ES-I3 (cell line): ENCODE data around the gene EPHB6.
A peak's percentile ranks its signal among the peaks of the same experiment; 100 is the strongest.

Experiments used
- H3K36me3 ChIP-seq: 2 replicates; pipeline ENCODE4 v1.6.1; 2013; ENCODE audit warnings: mild to moderate bottlenecking, low read length, control low read depth, moderate library complexity; ENCODE audit not compliant: insufficient read depth
- H3K4me1 ChIP-seq: 2 replicates; pipeline ENCODE4 v1.6.1; 2013; ENCODE audit warnings: mild to moderate bottlenecking, control low read depth, low read length; ENCODE audit not compliant: insufficient read depth
- H3K9ac ChIP-seq: 2 replicates; pipeline ENCODE4 v1.6.1; 2013; ENCODE audit warnings: low read depth, mild to moderate bottlenecking, low read length, moderate library complexity
- H3K9me3 ChIP-seq: 2 replicates; pipeline ENCODE4 v1.6.1; 2013; ENCODE audit warnings: mild to moderate bottlenecking, low read length, moderate library complexity; ENCODE audit not compliant: control insufficient read depth, insufficient read depth

EPHB6 gene

GRCh38 chr7:142851919-142852318 is 3.0 kb upstream of the EPHB6 start:
- H3K4me1 ChIP-seq: no peaks in the 10 kb centered on the region
- H3K36me3 ChIP-seq: no peaks in the 10 kb centered on the region
- H3K9ac ChIP-seq: no peak overlapping the region
- H3K9me3 ChIP-seq: no peaks in the 10 kb centered on the region

GRCh38 chr7:142853739-142854371 is 1.0 kb upstream of the EPHB6 start:
- Histone ChIP-seq H3K9ac (peak overlapping the region; percentile 60), H3K9me3 (no peaks in the 10 kb centered on the region), H3K36me3 (no peaks in the 10 kb centered on the region), H3K4me1 (no peaks in the 10 kb centered on the region)

GRCh38 chr7:142855114-142855743 is 353 bp downstream of the EPHB6 start:
- peak overlapping the region; percentile 60; the same call in 1 of the 2 replicates for H3K9ac ChIP-seq

GRCh38 chr7:142855756-142856564 is 1.1 kb downstream of the EPHB6 start:
- Histone ChIP-seq H3K4me1 (no peaks in the 10 kb centered on the region), H3K9me3 (no peaks in the 10 kb centered on the region), H3K9ac (peak overlapping the region; percentile 60; the same call in 1 of the 2 replicates), H3K36me3 (no peaks in the 10 kb centered on the region)

More at GRCh38 chr7:142855114-142855743, 353 bp downstream of the EPHB6 start:
- no peaks in the 10 kb centered on the region for H3K4me1 ChIP-seq
- no peaks in the 10 kb centered on the region for H3K9me3 ChIP-seq
- H3K36me3 ChIP-seq: no peaks in the 10 kb centered on the region

GRCh38 chr7:142856565-142857245 is 1.8 kb downstream of the EPHB6 start:
- Histone ChIP-seq H3K9ac (no peak overlapping the region), H3K36me3 (no peaks in the 10 kb centered on the region), H3K9me3 (no peaks in the 10 kb centered on the region), H3K4me1 (0 out of 2 replicates have a peak, but pooled peaks cover 2% of the 10 kb centered on the region)

- no peaks in the 10 kb centered on the region for H3K9me3 ChIP-seq
- H3K9ac ChIP-seq: no peak overlapping the region
- H3K4me1 ChIP-seq: peaks cover 11% of the 10 kb centered on the region
- no peaks in the 10 kb centered on the region for H3K36me3 ChIP-seq
Observed at GRCh38 chr7:142857625-142858024, 2.7 kb downstream of the EPHB6 start.

- Histone ChIP-seq H3K9ac (no peak overlapping the region), H3K9me3 (no peaks in the 10 kb centered on the region), H3K36me3 (no peaks in the 10 kb centered on the region), H3K4me1 (peaks cover 14% of the 10 kb centered on the region)
Observed at GRCh38 chr7:142859411-142859810, 4.5 kb downstream of the EPHB6 start.

- H3K4me1 ChIP-seq: peaks cover 15% of the 10 kb centered on the region
Observed at GRCh38 chr7:142859829-142860228, 5.0 kb downstream of the EPHB6 start.

GRCh38 chr7:142860968-142861367 is 6.1 kb downstream of the EPHB6 start:
- H3K9ac ChIP-seq: no peak overlapping the region
- H3K4me1 ChIP-seq: peaks cover 18% of the 10 kb centered on the region
- no peaks in the 10 kb centered on the region for H3K9me3 ChIP-seq
- H3K36me3 ChIP-seq: no peaks in the 10 kb centered on the region

More at GRCh38 chr7:142859829-142860228, 5.0 kb downstream of the EPHB6 start:
- no peaks in the 10 kb centered on the region for H3K36me3 ChIP-seq
- no peaks in the 10 kb centered on the region for H3K9me3 ChIP-seq
- H3K9ac ChIP-seq: no peak overlapping the region

- Histone ChIP-seq H3K9ac (no peak overlapping the region), H3K36me3 (no peaks in the 10 kb centered on the region), H3K9me3 (no peaks in the 10 kb centered on the region), H3K4me1 (peaks cover 18% of the 10 kb centered on the region)
Observed at GRCh38 chr7:142862351-142862750, 7.5 kb downstream of the EPHB6 start.

GRCh38 chr7:142862786-142863400 is 8.0 kb downstream of the EPHB6 start:
- Histone ChIP-seq H3K36me3 (no peaks in the 10 kb centered on the region), H3K4me1 (peaks cover 18% of the 10 kb centered on the region), H3K9me3 (no peaks in the 10 kb centered on the region), H3K9ac (no peak overlapping the region)

GRCh38 chr7:142863891-142864685 is 9.2 kb downstream of the EPHB6 start:
- H3K36me3 ChIP-seq: no peaks in the 10 kb centered on the region
- H3K4me1 ChIP-seq: peaks cover 18% of the 10 kb centered on the region
- H3K9me3 ChIP-seq: no peaks in the 10 kb centered on the region
- H3K9ac ChIP-seq: no peak overlapping the region

GRCh38 chr7:142864980-142865747 is 10.3 kb downstream of the EPHB6 start:
- no peak overlapping the region for H3K9ac ChIP-seq
- no peaks in the 10 kb centered on the region for H3K36me3 ChIP-seq
- H3K9me3 ChIP-seq: no peaks in the 10 kb centered on the region

More at GRCh38 chr7:142864980-142865747, 10.3 kb downstream of the EPHB6 start:
- peaks cover 18% of the 10 kb centered on the region for H3K4me1 ChIP-seq
